Measurements from ENCODE around the gene GNA12. TPM values are rescaled to one million over a fixed set of nuclear protein-coding genes. Genes with fewer than 3 reads are reported as not detected.
A peak's percentile ranks its signal among the peaks of the same experiment; 100 is the strongest.
"Not testable (repeated sequence)": the region's sequence is repeated elsewhere in the genome, so short reads cannot be mapped to it uniquely, and the experiment has no call there.

GNA12 gene
- total RNA-seq, 1 donor from 2014 or later: 47.2 TPM

DNA sequence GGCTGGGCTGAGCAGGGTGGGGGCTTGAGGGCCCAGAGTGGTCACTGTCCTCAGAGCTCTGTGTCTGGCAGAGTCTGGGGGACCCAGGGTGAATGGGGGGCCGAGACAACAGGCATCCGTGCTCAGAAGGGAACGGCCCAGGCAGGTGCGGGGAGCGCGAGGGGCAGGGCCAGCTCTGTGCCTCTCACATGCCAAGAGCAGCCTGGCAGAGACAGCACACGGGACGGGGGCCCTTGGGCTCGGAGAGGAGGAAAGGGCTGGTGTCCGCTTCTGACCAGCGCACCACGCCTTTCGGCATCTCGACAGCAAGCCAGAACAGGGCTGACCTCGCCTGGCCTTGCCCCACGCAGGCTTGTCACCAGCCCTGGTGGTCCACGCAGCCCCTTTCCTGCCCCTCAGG lies 142.7 kb downstream of the GNA12 start:
- ATAC-seq (no peak), DNase-seq (no peak)
- intact Hi-C loops (cut with DNase I): no loop called here
- H3K9me3 ChIP-seq: no peaks in the 10 kb centered on the region
- H3K4me1 ChIP-seq: no peaks in the 10 kb centered on the region
- no peak overlapping the region for H3K4me3 ChIP-seq
- no peaks in the 10 kb centered on the region for H3K27me3 ChIP-seq
- no peaks in the 10 kb centered on the region for H3K36me3 ChIP-seq
- H3K27ac ChIP-seq: no peak overlapping the region
- no peak for TF ChIP-seq CTCF (IDR thresholded peaks at IDR 0.05)

DNA sequence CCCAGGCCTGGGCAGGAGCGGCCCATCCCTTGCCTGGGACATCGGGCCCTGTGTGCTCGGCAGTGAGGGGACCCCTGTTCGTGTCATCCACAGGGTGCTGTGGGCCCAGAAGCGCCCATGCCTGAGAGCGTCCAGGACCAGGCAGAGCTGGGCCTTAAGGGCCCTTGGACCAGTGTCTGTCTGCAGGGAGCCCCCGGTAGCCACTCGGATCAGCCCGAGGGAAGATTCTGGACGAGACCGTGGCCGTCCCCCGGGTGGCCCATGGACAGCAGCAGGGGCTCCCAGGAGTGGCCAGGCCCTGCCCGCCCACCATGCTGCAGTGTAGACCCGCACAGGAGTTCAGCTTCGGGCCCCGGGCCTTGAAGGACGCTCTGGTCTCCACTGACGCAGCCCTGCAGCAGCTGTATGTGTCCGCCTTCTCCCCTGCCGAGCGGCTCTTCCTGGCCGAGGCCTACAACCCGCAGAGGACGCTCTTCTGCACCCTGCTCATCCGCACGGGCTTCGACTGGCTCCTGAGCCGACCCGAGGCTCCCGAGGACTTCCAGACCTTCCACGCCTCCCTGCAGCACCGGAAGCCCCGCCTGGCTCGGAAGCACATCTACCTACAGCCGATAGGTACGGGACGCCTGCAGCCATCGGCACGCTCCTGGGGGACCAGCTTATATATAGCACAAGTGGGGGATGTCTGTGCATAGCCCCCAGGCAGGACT lies 143.8 kb downstream of the GNA12 start:
- no peaks in the 10 kb centered on the region for H3K27me3 ChIP-seq
- ATAC-seq: peak; percentile 6

DNA sequence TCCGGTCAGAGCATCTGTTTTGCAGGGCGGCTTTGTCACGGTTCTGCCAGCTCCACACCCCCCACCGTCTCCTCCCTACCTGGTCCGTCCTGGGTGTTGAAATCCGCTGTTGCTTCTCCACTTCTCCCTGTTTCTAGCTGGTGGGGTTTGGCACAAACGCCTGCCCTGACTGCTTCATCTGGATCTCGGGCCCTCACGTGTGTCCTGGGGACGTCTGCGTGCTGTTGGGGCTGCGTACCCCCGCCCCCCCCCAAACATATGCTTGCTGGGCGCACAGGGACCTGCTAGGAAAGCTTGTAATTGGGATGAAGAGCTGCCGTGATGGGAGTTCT lies 144.9 kb downstream of the GNA12 start:
- H3K27me3 ChIP-seq: no peaks in the 10 kb centered on the region
- H3K4me3 ChIP-seq: no peak overlapping the region
- H3K4me1 ChIP-seq: no peaks in the 10 kb centered on the region
- no peak for DNase-seq
- ATAC-seq: no peak
- intact Hi-C loops (cut with DNase I): no loop called here
- no peak overlapping the region for H3K27ac ChIP-seq
- no peaks in the 10 kb centered on the region for H3K36me3 ChIP-seq
- no peak for TF ChIP-seq CTCF (IDR thresholded peaks at IDR 0.05)
- no peaks in the 10 kb centered on the region for H3K9me3 ChIP-seq

More for the DNA sequence above, 143.8 kb downstream of the GNA12 start:
- Histone ChIP-seq H3K4me3 (no peak overlapping the region), H3K4me1 (no peaks in the 10 kb centered on the region), H3K9me3 (no peaks in the 10 kb centered on the region), H3K27ac (no peak overlapping the region), H3K36me3 (no peaks in the 10 kb centered on the region)
- intact Hi-C loops (cut with DNase I): no loop called here
- DNase-seq: no peak
- TF ChIP-seq CTCF (IDR thresholded peaks at IDR 0.05): no peak

GRCh38 chr7:2698581-2699288 lies 145.4 kb downstream of the GNA12 start:
- no peak for DNase-seq

GRCh38 chr7:2694122-2694436 lies 150.0 kb downstream of the GNA12 start:
- H3K4me3 ChIP-seq; H3K27ac ChIP-seq; intact Hi-C loops (cut with DNase I); H3K9me3 ChIP-seq; H3K36me3 ChIP-seq; ATAC-seq; H3K4me1 ChIP-seq; DNase-seq; H3K27me3 ChIP-seq: not testable (repeated sequence)

More at GRCh38 chr7:2698581-2699288, 145.4 kb downstream of the GNA12 start:
- intact Hi-C loops (cut with DNase I): no loop called here
- Histone ChIP-seq H3K27ac (no peak overlapping the region), H3K27me3 (no peaks in the 10 kb centered on the region), H3K36me3 (no peaks in the 10 kb centered on the region), H3K9me3 (no peaks in the 10 kb centered on the region), H3K4me1 (no peaks in the 10 kb centered on the region), H3K4me3 (no peak overlapping the region)
- TF ChIP-seq CTCF (IDR thresholded peaks at IDR 0.05): no peak
- ATAC-seq: peak; percentile 17

GRCh38 chr7:2693420-2694121 lies 150.5 kb downstream of the GNA12 start:
- H3K9me3 ChIP-seq; H3K27ac ChIP-seq; H3K4me3 ChIP-seq; H3K4me1 ChIP-seq; intact Hi-C loops (cut with DNase I); H3K36me3 ChIP-seq: not testable (repeated sequence)
- DNase-seq: peak; percentile 78
- peak; percentile 84 for ATAC-seq
- peaks cover 14% of the 10 kb centered on the region for H3K27me3 ChIP-seq

All from upper lobe of right lung (tissue), 1 donor.